HFFc6 (cell line): ENCODE results near the gene SPDYE18. TPM values are rescaled to one million over a fixed set of nuclear protein-coding genes. Genes with fewer than 3 reads are reported as not detected.

ENCODE experiments used
- total RNA-seq, 6 experiments: library from RNA; stranded (reverse); fragmentation: NEBNext Ultra II Directional; extraction: Animal tissue kit (Norgen Biotek cat#: 25700); gene quantifications; 2 replicates in 1 of 6; 3 replicates in 5 of 6; pipeline ENCODE4 v1.2.3, GENCODE V29; 2021

Gene SPDYE18
- total RNA-seq, 6 experiments from 2014 or later, result 0.21 TPM; not detected in 5

Other genes starting within 250 kb of the SPDYE18 start
- not detected for gene SPDYE17, start 30.2 kb downstream of the SPDYE18 start, total RNA-seq
- under 1 TPM; 0.09 to 0.70 (median 0.57) TPM for gene CCDC146, start 60.1 kb upstream of the SPDYE18 start, total RNA-seq
- not detected for gene FGL2, start 137.3 kb upstream of the SPDYE18 start, total RNA-seq